Measurements from ENCODE around the gene ABL2.
"Not testable (repeated sequence)": the region's sequence is repeated elsewhere in the genome, so short reads cannot be mapped to it uniquely, and the experiment has no call there.

Gene ABL2

GRCh38 chr1:179213317-179213716, 16.2 kb downstream of the ABL2 start:
- DNase-seq = not testable (repeated sequence)

GRCh38 chr1:179208681-179209477, 20.6 kb downstream of the ABL2 start:
- no peak for DNase-seq

- DNase-seq = no peak
Measured at GRCh38 chr1:179206812-179207211, 22.7 kb downstream of the ABL2 start.

GRCh38 chr1:179205284-179205683, 24.2 kb downstream of the ABL2 start:
- DNase-seq = no peak

- DNase-seq = no peak
Measured at GRCh38 chr1:179202161-179202560, 27.3 kb downstream of the ABL2 start.

- DNase-seq = no peak
Measured at GRCh38 chr1:179200586-179200985, 28.9 kb downstream of the ABL2 start.

- DNase-seq = no peak
Measured at GRCh38 chr1:179197690-179198297, 31.7 kb downstream of the ABL2 start.

- not testable (repeated sequence) for DNase-seq
Measured at GRCh38 chr1:179195857-179196256, 33.6 kb downstream of the ABL2 start.

- DNase-seq = no peak
Measured at GRCh38 chr1:179195376-179195775, 34.1 kb downstream of the ABL2 start.

GRCh38 chr1:179194068-179194537, 35.4 kb downstream of the ABL2 start:
- DNase-seq = no peak

GRCh38 chr1:179190861-179191260, 38.6 kb downstream of the ABL2 start:
- DNase-seq = no peak

- no peak for DNase-seq
Measured at GRCh38 chr1:179187735-179188471, 41.6 kb downstream of the ABL2 start.

- no peak for DNase-seq
Measured at GRCh38 chr1:179187043-179187442, 42.4 kb downstream of the ABL2 start.

- no peak for DNase-seq
Measured at GRCh38 chr1:179184403-179184802, 45.1 kb downstream of the ABL2 start.

GRCh38 chr1:179183857-179184256, 45.6 kb downstream of the ABL2 start:
- no peak for DNase-seq

GRCh38 chr1:179178950-179179349, 50.5 kb downstream of the ABL2 start:
- DNase-seq = no peak

- no peak for DNase-seq
Measured at GRCh38 chr1:179178183-179178582, 51.3 kb downstream of the ABL2 start.

- DNase-seq = no peak
Measured at GRCh38 chr1:179177615-179178014, 51.9 kb downstream of the ABL2 start.

- no peak for DNase-seq
Measured at GRCh38 chr1:179177182-179177581, 52.3 kb downstream of the ABL2 start.

- no peak for DNase-seq
Measured at GRCh38 chr1:179175011-179175841, 54.3 kb downstream of the ABL2 start.

- DNase-seq = not testable (repeated sequence)
Measured at GRCh38 chr1:179170468-179170770, 59.1 kb downstream of the ABL2 start.

- no peak for DNase-seq
Measured at GRCh38 chr1:179169616-179170467, 59.6 kb downstream of the ABL2 start.

Measured in activated CD4-positive, alpha-beta T cell treated with anti-CD3 and anti-CD28 coated beads, Interleukin-2, amount 50 U/mL, for 48 hours (primary cell).